HL-60 (cell line): ENCODE measurements around the gene FBXW5.

Source experiments
- DNase-seq, 2 experiments: peaks; one replicate each; pipeline ENCODE4 v3.0.0-alpha.2; 2010 to 2020; ENCODE audit warnings: low read depth in 1 of 2, low spot score in 1 of 2
- H3K27ac ChIP-seq: fragments of 250-450 bp; sonication (Bioruptor Pico); replicated peaks from 2 replicates; pipeline ENCODE4 v1.5.1; 2020; ENCODE audit warnings: mild to moderate bottlenecking, moderate library complexity
- H3K27me3 ChIP-seq: fragments of 250-450 bp; sonication (Bioruptor Pico); 2 replicates; pipeline ENCODE4 v1.5.1; 2021; ENCODE audit warnings: mild to moderate bottlenecking, moderate library complexity; ENCODE audit not compliant: insufficient read depth, poor library complexity, severe bottlenecking
- H3K4me3 ChIP-seq: replicated peaks from 2 replicates; pipeline ENCODE4 v1.5.1; 2011; ENCODE audit warnings: mild to moderate bottlenecking, control low read depth, low read length; ENCODE audit not compliant: insufficient read depth
- GABPA ChIP-seq: IDR thresholded peaks from 2 replicates; pipeline ENCODE4 v1.6.1; 2012; ENCODE audit warnings: low read depth
- POLR2AphosphoS5 ChIP-seq: IDR thresholded peaks from 2 replicates; pipeline ENCODE4 v1.6.1; 2012; ENCODE audit warnings: low read depth
- REST ChIP-seq: IDR thresholded peaks from 2 replicates; pipeline ENCODE4 v1.6.1; 2012; ENCODE audit warnings: low read depth; ENCODE audit not compliant: insufficient replicate concordance
- SPI1 ChIP-seq: IDR thresholded peaks from 2 replicates; pipeline ENCODE4 v1.6.1; 2012; ENCODE audit warnings: low read depth, mild to moderate bottlenecking, borderline replicate concordance
- TF ChIP-seq, protein P1 (sequence below): IDR thresholded peaks from one replicate; pipeline ENCODE4 v1.5.1; 2011; ENCODE audit warnings: low read length, control low read depth, inconsistent platforms; ENCODE audit not compliant: insufficient read depth

Gene FBXW5

DNA sequence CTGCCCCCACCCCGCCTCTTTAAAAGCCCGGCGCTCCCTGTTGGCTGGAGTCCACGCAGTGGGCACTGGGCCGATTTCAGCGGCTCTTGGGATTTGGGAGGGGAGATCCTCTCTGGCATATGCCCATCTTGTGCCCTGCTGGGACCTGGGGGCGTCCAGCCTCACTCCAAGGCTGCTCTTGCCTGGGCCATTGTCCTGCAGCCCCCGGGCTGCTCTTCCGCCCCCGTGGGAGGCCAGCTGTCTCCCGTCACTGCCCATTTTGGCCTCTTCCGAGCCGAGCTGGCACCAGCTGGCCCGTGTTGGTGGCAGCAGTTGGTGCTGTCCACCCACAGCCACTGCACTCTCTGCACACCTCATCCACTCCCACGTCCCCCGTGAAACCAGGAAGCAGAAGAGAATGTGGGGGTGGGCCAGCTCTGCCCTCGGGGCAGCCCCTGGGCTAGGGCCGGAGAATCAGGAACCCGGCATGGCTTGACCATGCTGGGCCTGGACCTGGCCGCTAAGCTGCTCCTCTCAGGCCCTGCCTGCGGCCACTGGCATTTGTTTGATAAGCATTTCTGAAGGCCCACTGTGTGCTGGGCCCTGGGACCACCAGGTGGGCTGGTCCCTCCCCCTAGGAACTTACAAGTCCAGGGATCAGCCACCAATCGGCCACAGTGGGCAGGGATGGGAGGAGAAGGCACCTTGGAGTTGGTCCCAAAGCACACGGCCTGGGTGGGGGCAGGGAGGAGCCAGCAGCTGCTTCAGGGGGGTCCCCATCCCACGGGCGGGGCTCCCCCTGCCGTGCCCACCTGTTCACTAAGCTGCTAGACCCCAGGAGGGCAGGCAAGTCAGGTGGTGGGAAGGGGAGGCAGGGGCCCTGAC, 2.7 kb upstream of the FBXW5 start:
- DNase-seq = no peak
- H3K4me3 ChIP-seq = no peak overlapping the region
- H3K27me3 ChIP-seq = no peaks in the 10 kb centered on the region
- H3K27ac ChIP-seq = no peak overlapping the region
- TF ChIP-seq, protein P1, sequence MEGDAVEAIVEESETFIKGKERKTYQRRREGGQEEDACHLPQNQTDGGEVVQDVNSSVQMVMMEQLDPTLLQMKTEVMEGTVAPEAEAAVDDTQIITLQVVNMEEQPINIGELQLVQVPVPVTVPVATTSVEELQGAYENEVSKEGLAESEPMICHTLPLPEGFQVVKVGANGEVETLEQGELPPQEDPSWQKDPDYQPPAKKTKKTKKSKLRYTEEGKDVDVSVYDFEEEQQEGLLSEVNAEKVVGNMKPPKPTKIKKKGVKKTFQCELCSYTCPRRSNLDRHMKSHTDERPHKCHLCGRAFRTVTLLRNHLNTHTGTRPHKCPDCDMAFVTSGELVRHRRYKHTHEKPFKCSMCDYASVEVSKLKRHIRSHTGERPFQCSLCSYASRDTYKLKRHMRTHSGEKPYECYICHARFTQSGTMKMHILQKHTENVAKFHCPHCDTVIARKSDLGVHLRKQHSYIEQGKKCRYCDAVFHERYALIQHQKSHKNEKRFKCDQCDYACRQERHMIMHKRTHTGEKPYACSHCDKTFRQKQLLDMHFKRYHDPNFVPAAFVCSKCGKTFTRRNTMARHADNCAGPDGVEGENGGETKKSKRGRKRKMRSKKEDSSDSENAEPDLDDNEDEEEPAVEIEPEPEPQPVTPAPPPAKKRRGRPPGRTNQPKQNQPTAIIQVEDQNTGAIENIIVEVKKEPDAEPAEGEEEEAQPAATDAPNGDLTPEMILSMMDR = no peak
- TF ChIP-seq GABPA = no peak
- no peak for TF ChIP-seq SPI1
- no peak for TF ChIP-seq POLR2AphosphoS5
- TF ChIP-seq REST = no peak

DNA sequence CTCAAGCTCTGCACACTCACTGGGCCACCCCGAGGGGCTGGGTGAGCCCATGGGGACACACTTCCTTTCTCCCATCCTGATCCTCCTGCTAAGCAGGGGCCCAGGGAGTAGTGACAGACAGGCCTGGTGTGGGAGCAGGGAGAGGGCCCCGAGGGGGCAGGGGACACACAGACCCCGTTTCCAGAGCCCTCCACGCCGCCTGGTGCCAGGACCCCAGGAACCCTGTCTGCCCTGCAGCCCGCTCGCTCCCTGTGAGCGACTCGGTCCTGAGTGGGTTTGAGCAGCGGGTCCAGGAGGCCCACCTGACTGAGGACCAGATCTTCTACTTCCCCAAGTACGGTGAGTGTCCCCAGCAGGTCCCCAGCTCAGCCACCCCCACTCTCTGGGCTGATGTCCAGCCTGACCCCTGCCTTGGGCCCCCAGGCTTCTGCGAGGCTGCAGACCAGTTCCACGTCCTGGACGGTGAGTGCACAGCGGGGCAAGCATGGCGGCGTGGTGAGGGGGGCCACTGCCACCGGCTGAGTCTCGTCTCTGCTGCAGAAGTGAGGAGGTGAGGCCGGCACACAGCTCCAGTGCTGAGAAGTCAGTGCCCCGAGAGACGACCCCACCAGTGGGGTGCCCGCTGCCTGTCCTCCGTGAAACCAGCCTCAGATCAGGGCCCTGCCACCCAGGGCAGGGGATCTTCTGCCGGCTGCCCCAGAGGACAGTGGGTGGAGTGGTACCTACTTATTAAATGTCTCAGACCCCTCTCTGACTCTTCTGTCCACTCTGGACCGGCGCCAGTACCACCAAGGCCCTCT, 1.9 kb upstream of the FBXW5 start:
- DNase-seq = no peak
- Histone ChIP-seq H3K27ac (no peak overlapping the region), H3K4me3 (no peak overlapping the region), H3K27me3 (no peaks in the 10 kb centered on the region)
- no peak for TF ChIP-seq REST
- TF ChIP-seq GABPA = no peak
- TF ChIP-seq, protein P1 = no peak
- TF ChIP-seq POLR2AphosphoS5 = no peak
- no peak for TF ChIP-seq SPI1

GRCh38 chr9:136945333-136946227, 1.0 kb upstream of the FBXW5 start:
- no peak overlapping the region for H3K4me3 ChIP-seq
- TF ChIP-seq REST = no peak
- TF ChIP-seq, protein P1 = no peak
- no peak for TF ChIP-seq SPI1
- TF ChIP-seq POLR2AphosphoS5 = no peak
- TF ChIP-seq GABPA = no peak
- H3K27ac ChIP-seq = no peak overlapping the region
- DNase-seq = no peak
- no peaks in the 10 kb centered on the region for H3K27me3 ChIP-seq
